Activated T-helper 1 cell treated with anti-CD3 and anti-CD28 coated beads, Interleukin-2, amount 50 U/mL, for 16 hours (primary cell): ENCODE data around the gene BCL6B.
"Not testable (repeated sequence)": the region's sequence is repeated elsewhere in the genome, so short reads cannot be mapped to it uniquely, and the experiment has no call there.

Source experiments
- DNase-seq, 2 donors: peaks; one replicate each; pipeline ENCODE4 v3.0.0-alpha.2; 2020; ENCODE audit warnings: low read depth in 1 of 2, low spot score in 1 of 2

The BCL6B gene

GRCh38 chr17:7022781-7023571 lies at the start of gene BCL6B:
TSS of gene BCL6B (plus strand) at chr17:7023050. CDS start at chr17:7023672, 622 bp downstream.
- DNase-seq = no peak

GRCh38 chr17:6979440-6979839 lies 43.4 kb upstream of the BCL6B start:
- DNase-seq = not testable (repeated sequence)

GRCh38 chr17:6981426-6981825 lies 41.4 kb upstream of the BCL6B start:
- DNase-seq = no peak

GRCh38 chr17:6985266-6985665 lies 37.6 kb upstream of the BCL6B start:
- no peak for DNase-seq

GRCh38 chr17:6986676-6987075 lies 36.2 kb upstream of the BCL6B start:
- DNase-seq = no peak

- DNase-seq = no peak
Observed at GRCh38 chr17:6989779-6990178, 33.1 kb upstream of the BCL6B start.

- DNase-seq = not testable (repeated sequence)
Observed at GRCh38 chr17:6993613-6994056, 29.2 kb upstream of the BCL6B start.

GRCh38 chr17:6994118-6994598 lies 28.7 kb upstream of the BCL6B start:
- no peak for DNase-seq

- no peak for DNase-seq
Observed at GRCh38 chr17:6994666-6995256, 28.1 kb upstream of the BCL6B start.

GRCh38 chr17:6995500-6996255 lies 27.2 kb upstream of the BCL6B start, which contains the start of gene ALOX12:
TSS of gene ALOX12 (plus strand) at chr17:6996049. CDS start at chr17:6996118, 69 bp downstream.
- DNase-seq = no peak

- no peak for DNase-seq
Observed at GRCh38 chr17:6996256-6997011, 26.4 kb upstream of the BCL6B start.

- DNase-seq = no peak
Observed at GRCh38 chr17:6997171-6997570, 25.7 kb upstream of the BCL6B start.

- no peak for DNase-seq
Observed at GRCh38 chr17:6998855-6999508, 23.9 kb upstream of the BCL6B start.

GRCh38 chr17:7001318-7001961 lies 21.4 kb upstream of the BCL6B start:
- no peak for DNase-seq

GRCh38 chr17:7002288-7003047 lies 20.4 kb upstream of the BCL6B start:
- no peak for DNase-seq

GRCh38 chr17:7003745-7004144 lies 19.1 kb upstream of the BCL6B start:
- no peak for DNase-seq

GRCh38 chr17:7004398-7005253 lies 18.2 kb upstream of the BCL6B start:
- no peak for DNase-seq

GRCh38 chr17:7005716-7006115 lies 17.1 kb upstream of the BCL6B start:
- no peak for DNase-seq
